ENCODE results near the gene POLR3K. TPM values are rescaled to one million over a fixed set of nuclear protein-coding genes. Genes with fewer than 3 reads are reported as not detected.
A peak's percentile ranks its signal among the peaks of the same experiment; 100 is the strongest.
"Not testable (repeated sequence)": the region's sequence is repeated elsewhere in the genome, so short reads cannot be mapped to it uniquely, and the experiment has no call there.

POLR3K gene
- total RNA-seq, 1 donor from 2014 or later: 91.3 TPM

- Mint-ChIP-seq H3K36me3 (ENCODE audit: low read depth) (peaks cover 40% of the 10 kb centered on the region), H3K4me1 (ENCODE audit: low read depth) (peaks cover 36% of the 10 kb centered on the region), H3K27ac (peak overlapping the region; percentile 3), H3K4me3 (no peak overlapping the region), H3K27me3 (ENCODE audit: insufficient read depth) (no peaks in the 10 kb centered on the region), H3K9me3 (no peaks in the 10 kb centered on the region)
- intact Hi-C loops (cut with micrococcal nuclease): no loop called here
- no peak for DNase-seq (ENCODE audit: low spot score)
These were observed 11.3 kb downstream of the POLR3K start for GRCh38 chr16:42069-42457.

DNA sequence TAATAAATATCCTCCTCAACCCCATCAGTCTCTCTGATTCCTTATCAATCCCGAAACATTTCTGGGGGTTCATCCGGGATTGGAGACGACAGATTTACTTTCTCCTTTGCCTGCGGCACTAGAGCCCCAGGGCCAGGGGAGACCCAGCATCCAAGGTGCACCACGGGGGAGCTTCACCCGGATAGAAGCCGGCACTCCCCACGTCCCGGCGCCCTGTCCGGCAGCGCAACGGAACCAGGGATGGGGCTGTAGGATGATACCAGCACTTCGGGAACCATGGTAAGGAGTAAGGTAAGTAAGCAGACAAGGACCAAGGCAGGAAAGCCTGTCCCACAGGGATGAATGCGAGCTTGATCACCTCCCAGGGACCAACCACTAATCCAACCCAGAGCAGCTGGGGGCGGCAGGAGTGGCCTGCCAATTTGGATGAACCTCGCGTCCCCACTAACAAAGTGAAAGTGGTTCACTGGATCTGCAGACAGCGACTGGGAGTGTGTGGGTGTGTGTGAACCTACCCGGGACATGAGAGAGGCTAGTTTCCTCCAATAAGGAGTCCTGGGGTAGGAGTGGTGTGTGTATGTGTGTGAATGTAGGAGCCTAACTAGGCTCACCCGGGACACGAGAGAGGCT, 11.9 kb downstream of the POLR3K start:
- Mint-ChIP-seq H3K9me3 (no peaks in the 10 kb centered on the region), H3K27ac (no peak overlapping the region), H3K4me3 (no peak overlapping the region), H3K4me1 (ENCODE audit: low read depth) (peaks cover 35% of the 10 kb centered on the region), H3K27me3 (ENCODE audit: insufficient read depth) (no peaks in the 10 kb centered on the region), H3K36me3 (ENCODE audit: low read depth) (peaks cover 39% of the 10 kb centered on the region)
- no peak for DNase-seq (ENCODE audit: low spot score)
- intact Hi-C loops (cut with micrococcal nuclease): no loop called here

DNA sequence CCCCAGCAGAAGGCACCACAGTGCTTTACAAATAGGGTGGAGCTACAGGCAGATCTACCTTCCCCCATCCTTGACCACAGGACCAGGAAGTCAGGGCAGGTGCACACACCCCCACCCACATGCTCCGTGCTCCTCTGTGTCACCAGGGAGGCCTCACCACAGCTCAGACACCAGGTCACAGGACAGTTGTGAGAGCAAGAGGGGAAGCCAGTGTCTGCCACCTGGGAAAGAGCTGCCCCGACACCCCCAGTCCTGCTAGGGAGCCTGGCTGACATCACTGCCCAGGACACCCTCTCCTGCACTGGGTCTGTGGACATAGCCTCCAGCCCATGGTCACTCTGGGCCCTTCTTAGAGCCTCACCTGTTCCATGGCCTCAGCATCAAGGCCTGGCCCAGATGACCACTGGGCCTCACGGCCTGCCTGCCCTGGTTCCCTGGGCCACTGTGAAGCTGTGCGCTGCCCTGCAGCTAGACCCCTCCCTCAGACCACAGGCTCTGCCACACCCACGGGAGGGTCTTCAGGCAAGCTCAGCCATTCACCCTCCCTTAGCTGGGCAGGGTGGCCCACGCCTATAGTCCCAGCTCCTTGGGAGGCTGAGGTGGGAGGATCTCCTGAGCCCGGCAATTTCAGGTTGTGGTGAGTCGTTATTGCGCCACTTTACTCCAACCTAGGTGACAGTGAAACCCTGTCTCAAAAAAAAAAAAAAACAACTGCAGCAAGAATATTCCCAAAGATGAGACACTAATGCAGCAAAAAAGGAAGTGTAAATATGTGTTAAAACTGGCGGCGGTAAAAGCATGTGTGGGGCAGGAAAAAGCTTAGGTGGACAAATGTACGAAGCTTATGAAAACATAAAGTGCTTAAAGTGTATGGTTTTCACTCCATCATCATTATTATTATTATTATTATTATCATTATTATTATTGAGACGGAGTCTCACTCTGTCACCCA, 14.2 kb downstream of the POLR3K start:
- no peaks in the 10 kb centered on the region for H3K9me3 Mint-ChIP-seq
- H3K27me3 Mint-ChIP-seq (ENCODE audit: insufficient read depth): no peaks in the 10 kb centered on the region
- intact Hi-C loops (cut with micrococcal nuclease): no loop called here
- H3K36me3 Mint-ChIP-seq (ENCODE audit: low read depth): peaks cover 31% of the 10 kb centered on the region
- no peak overlapping the region for H3K4me3 Mint-ChIP-seq
- peaks cover 35% of the 10 kb centered on the region for H3K4me1 Mint-ChIP-seq (ENCODE audit: low read depth)
- H3K27ac Mint-ChIP-seq: peak overlapping the region; percentile 23
- peak; percentile 46 for DNase-seq (ENCODE audit: low spot score)

- H3K4me3 Mint-ChIP-seq; H3K27me3 Mint-ChIP-seq (ENCODE audit: insufficient read depth); intact Hi-C loops (cut with micrococcal nuclease); H3K27ac Mint-ChIP-seq; DNase-seq (ENCODE audit: low spot score); H3K9me3 Mint-ChIP-seq: not testable (repeated sequence)
- H3K4me1 Mint-ChIP-seq (ENCODE audit: low read depth): peaks cover 34% of the 10 kb centered on the region
- peaks cover 24% of the 10 kb centered on the region for H3K36me3 Mint-ChIP-seq (ENCODE audit: low read depth)
These were observed 15.2 kb downstream of the POLR3K start for GRCh38 chr16:38206-38605.

DNA sequence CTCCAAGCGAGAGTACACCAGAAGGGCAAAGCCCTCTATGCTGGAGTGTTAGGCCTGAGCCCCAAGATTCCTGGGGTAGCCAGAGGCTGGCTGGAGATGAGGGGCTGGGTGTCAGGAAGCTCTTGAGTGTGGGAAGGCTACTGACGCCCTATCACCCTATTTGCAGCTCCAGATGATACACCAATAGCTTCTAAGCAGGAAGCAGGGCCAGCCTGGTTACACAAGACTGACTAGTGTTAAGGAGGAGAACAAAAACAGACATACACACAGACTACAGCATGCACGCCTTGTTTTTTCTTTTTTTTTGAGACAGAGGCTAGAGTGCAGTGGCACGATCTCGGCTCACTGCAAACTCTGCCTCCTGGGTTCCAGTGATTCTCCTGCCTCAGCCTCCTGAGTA, 15.9 kb downstream of the POLR3K start:
- DNase-seq (ENCODE audit: low spot score): no peak
- intact Hi-C loops (cut with micrococcal nuclease): no loop called here
- no peak overlapping the region for H3K27ac Mint-ChIP-seq
- H3K36me3 Mint-ChIP-seq (ENCODE audit: low read depth): peaks cover 17% of the 10 kb centered on the region
- H3K9me3 Mint-ChIP-seq: no peaks in the 10 kb centered on the region
- H3K27me3 Mint-ChIP-seq (ENCODE audit: insufficient read depth): no peaks in the 10 kb centered on the region
- no peak overlapping the region for H3K4me3 Mint-ChIP-seq
- H3K4me1 Mint-ChIP-seq (ENCODE audit: low read depth): peaks cover 27% of the 10 kb centered on the region

- no peak for DNase-seq (ENCODE audit: low spot score)
- Mint-ChIP-seq H3K36me3 (ENCODE audit: low read depth) (peaks cover 7% of the 10 kb centered on the region), H3K9me3 (no peaks in the 10 kb centered on the region), H3K27ac (peak overlapping the region; percentile 26), H3K4me3 (no peak overlapping the region), H3K27me3 (ENCODE audit: insufficient read depth) (no peaks in the 10 kb centered on the region), H3K4me1 (ENCODE audit: low read depth) (peaks cover 19% of the 10 kb centered on the region)
- intact Hi-C loops (cut with micrococcal nuclease): no loop called here
These were observed 16.9 kb downstream of the POLR3K start for GRCh38 chr16:36336-36984.

DNA sequence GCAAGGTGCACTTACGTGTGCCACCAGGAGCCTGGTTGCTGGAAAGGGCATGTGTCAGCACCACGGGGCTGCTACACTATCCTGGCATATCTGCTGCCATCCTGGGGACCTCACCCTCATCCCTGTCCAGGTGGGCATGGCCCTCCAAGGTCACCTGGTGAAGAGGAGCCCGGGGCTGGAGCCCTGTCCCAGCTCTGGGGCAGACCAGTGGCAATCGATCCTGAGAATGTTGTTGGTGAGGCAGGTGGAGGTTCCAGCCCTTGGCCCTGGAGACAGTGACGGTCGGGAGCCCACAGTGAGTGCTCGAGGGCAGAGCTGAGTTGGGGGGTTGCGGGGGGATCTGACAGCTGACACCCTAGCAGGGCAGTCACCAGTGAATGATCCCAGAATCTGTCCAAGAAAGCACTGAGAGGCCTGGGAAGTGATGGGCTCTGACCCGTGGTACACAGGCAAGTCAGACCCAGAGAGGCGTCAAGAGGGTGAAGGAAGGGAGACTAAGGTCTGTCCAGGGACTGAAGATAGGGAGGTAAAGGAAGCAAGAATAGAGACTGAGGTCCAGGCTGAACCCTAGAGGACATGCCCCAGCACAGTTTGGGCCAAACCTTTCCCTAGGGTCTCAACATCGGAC, 17.6 kb downstream of the POLR3K start:
- H3K36me3 Mint-ChIP-seq (ENCODE audit: low read depth): peaks cover 2% of the 10 kb centered on the region
- H3K9me3 Mint-ChIP-seq: no peaks in the 10 kb centered on the region
- peak overlapping the region; percentile 26 for H3K27ac Mint-ChIP-seq
- peaks cover 19% of the 10 kb centered on the region for H3K4me1 Mint-ChIP-seq (ENCODE audit: low read depth)
- H3K27me3 Mint-ChIP-seq (ENCODE audit: insufficient read depth): no peaks in the 10 kb centered on the region
- H3K4me3 Mint-ChIP-seq: no peak overlapping the region
- intact Hi-C loops (cut with micrococcal nuclease): no loop called here
- DNase-seq (ENCODE audit: low spot score): no peak

DNA sequence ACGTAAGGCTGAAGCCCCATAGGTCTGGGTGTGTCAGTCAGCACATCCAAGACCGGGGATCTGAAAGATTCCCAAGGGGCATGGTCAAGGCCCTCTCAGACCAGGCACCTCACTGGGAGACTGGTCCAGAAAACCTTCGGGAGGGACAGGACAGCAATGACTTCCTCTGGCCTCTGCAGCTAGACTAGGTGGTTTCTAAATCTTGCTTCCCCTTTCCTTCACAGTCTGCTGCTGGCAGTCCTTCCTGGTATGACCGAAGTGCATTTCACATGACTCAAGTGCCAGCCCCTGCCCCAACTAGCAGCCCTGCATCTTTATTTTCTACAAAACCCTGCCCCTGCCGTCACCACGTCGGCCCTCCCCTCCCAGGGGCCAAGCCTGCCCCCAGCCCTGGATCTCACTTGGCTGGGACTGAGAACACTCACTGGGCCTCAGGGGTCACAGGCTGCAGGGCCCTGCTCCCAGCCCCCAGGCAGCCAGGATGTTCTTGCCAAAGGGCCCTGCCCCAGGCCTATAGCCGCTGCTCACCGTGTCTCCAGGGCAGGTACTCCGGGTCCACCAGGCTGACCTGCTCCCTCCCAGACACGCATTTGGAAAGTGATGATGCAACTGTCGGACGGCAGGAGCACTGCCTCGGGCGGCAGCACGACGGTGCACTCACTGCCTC, 18.3 kb downstream of the POLR3K start:
- no peak for DNase-seq (ENCODE audit: low spot score)
- peaks cover 2% of the 10 kb centered on the region for H3K36me3 Mint-ChIP-seq (ENCODE audit: low read depth)
- H3K27ac Mint-ChIP-seq: no peak overlapping the region
- peaks cover 19% of the 10 kb centered on the region for H3K4me1 Mint-ChIP-seq (ENCODE audit: low read depth)
- H3K27me3 Mint-ChIP-seq (ENCODE audit: insufficient read depth): no peaks in the 10 kb centered on the region
- H3K9me3 Mint-ChIP-seq: no peaks in the 10 kb centered on the region
- no peak overlapping the region for H3K4me3 Mint-ChIP-seq
- intact Hi-C loops (cut with micrococcal nuclease): no loop called here

DNA sequence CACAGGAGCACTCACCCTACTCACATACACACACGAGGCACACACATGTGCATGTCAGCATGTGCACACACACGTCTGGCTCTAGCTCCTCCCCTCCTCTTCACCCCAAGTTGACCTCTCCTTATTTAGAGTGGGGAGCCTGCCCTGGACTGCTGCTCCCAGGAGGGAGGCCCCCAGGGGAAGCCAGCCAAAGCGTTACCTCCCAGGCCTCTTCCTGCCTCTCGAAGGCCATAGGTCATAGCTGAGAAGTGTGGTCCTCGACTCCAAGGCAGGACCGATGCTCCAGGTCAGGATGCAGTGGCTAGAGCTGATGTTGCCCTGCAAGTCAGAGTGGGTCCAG, 18.8 kb downstream of the POLR3K start:
- no peak overlapping the region for H3K27ac Mint-ChIP-seq
- H3K9me3 Mint-ChIP-seq: no peaks in the 10 kb centered on the region
- H3K4me1 Mint-ChIP-seq (ENCODE audit: low read depth): peaks cover 18% of the 10 kb centered on the region
- intact Hi-C loops (cut with micrococcal nuclease): no loop called here
- peaks cover 2% of the 10 kb centered on the region for H3K36me3 Mint-ChIP-seq (ENCODE audit: low read depth)
- H3K27me3 Mint-ChIP-seq (ENCODE audit: insufficient read depth): no peaks in the 10 kb centered on the region
- DNase-seq (ENCODE audit: low spot score): no peak
- H3K4me3 Mint-ChIP-seq: no peak overlapping the region

- peaks cover 12% of the 10 kb centered on the region for H3K4me1 Mint-ChIP-seq (ENCODE audit: low read depth)
- no peak overlapping the region for H3K4me3 Mint-ChIP-seq
- no peak overlapping the region for H3K27ac Mint-ChIP-seq
- intact Hi-C loops (cut with micrococcal nuclease): no loop called here
- H3K36me3 Mint-ChIP-seq (ENCODE audit: low read depth): peaks cover 2% of the 10 kb centered on the region
- no peak for DNase-seq (ENCODE audit: low spot score)
- H3K27me3 Mint-ChIP-seq (ENCODE audit: insufficient read depth): no peaks in the 10 kb centered on the region
- no peaks in the 10 kb centered on the region for H3K9me3 Mint-ChIP-seq
These were observed 19.3 kb downstream of the POLR3K start for GRCh38 chr16:33877-34647.

DNA sequence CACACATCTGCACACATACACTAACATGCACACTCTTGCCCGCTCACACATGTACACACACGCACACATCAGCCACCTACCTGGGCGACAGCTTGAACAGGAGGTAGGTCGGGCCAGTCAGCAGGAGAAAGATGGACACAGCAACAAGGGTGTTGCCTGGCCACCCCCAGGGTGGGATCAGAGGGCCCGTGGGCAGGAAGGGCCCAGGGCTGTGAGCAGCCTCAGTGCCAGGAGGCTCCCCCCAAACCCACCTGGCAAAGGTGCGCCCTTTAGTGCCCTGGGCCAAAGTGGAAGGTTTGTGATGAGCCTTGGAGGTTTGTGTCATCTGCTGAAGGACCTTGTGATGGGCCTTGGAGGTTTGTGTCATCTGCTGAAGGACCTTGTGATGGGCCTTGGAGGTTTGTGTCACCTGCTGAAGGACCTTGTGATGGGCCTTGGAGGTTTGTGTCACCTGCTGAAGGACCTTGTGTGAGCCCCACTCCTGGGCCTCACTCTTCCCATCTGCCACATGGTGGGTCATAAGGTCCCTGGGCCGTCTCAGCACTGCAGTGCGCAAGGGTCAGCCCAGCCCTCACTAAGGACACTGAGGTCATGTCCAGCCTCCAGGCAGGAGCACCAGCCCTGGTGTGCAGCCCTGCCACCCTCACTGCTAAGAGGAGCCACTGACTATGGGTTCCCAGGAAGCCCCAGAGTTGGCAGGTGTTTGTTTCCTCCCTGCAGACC, 20.1 kb downstream of the POLR3K start:
- DNase-seq (ENCODE audit: low spot score); H3K36me3 Mint-ChIP-seq (ENCODE audit: low read depth); H3K4me1 Mint-ChIP-seq (ENCODE audit: low read depth); H3K9me3 Mint-ChIP-seq; H3K27ac Mint-ChIP-seq; H3K27me3 Mint-ChIP-seq (ENCODE audit: insufficient read depth); H3K4me3 Mint-ChIP-seq; intact Hi-C loops (cut with micrococcal nuclease): not testable (repeated sequence)

Measured in activated T-helper 1 cell treated with anti-CD3 and anti-CD28 coated beads, Interleukin-12 subunit alpha, Interleukin-12 subunit beta, Interleukin-2, Interleukin-4 antibody, amounts not matched to agents 30 ng/mL and 10 ng/mL and 1 ng/mL, durations not matched to agents 14 hours and 24 hours and 36 hours (primary cell).